ENCODE measurements around the gene IL4I1. TPM values are rescaled to one million over a fixed set of nuclear protein-coding genes. Genes with fewer than 3 reads are reported as not detected.

IL4I1 gene
- total and polyA plus RNA-seq, 2 donors (not counting 1 experiment from before 2014, with no cell fraction given): 0.48 to 3.1 TPM

GRCh38 chr19:49855676-49856573 is 40.8 kb downstream of the IL4I1 start:
- H3K4me2 ChIP-seq (replicated peaks; ENCODE audit: low read depth, low read length, poor library complexity, severe bottlenecking): no peak overlapping the region
- no peaks in the 10 kb centered on the region for H3K9me3 ChIP-seq (ENCODE audit: control extremely low read depth in 1 of 3, control insufficient read depth in 2 of 3, insufficient read depth in 1 of 3, low read length in 2 of 3)
- ATAC-seq (ENCODE audit: low read depth) (no peak), DNase-seq (peak; percentile 28)
- H2AFZ ChIP-seq (ENCODE audit: insufficient read depth, low read depth, low read length, poor library complexity, severe bottlenecking): no peak overlapping the region
- peaks cover 89% of the 10 kb centered on the region for H4K20me1 ChIP-seq (ENCODE audit: control insufficient read depth, insufficient read depth, low read length, poor library complexity, severe bottlenecking)
- Mint-ChIP-seq H3K9me3 (ENCODE audit: insufficient read depth) (no peaks in the 10 kb centered on the region), H3K4me1 (peaks cover 19% of the 10 kb centered on the region), H3K27ac (peak overlapping the region; percentile 65), H3K27me3 (no peaks in the 10 kb centered on the region), H3K4me3 (no peak overlapping the region)
- H3K36me3 ChIP-seq (replicated peaks in 1 of 2; ENCODE audit: control extremely low read depth in 1 of 2, control insufficient read depth in 1 of 2, extremely low read depth in 1 of 2, insufficient read depth in 2 of 2, low read length in 1 of 2): peaks cover 0 to 48% of the 10 kb centered on the region in 2 experiments
- intact Hi-C loops (cut with micrococcal nuclease): no loop called here
- H3K4me3 ChIP-seq (ENCODE audit: control extremely low read depth in 1 of 5, extremely low read depth in 1 of 5, insufficient read depth in 1 of 5, low read depth in 2 of 5, low read length in 4 of 5): no peak overlapping the region
- H3K4me1 ChIP-seq (ENCODE audit: control insufficient read depth in 2 of 2, insufficient read depth in 2 of 2, low read length in 2 of 2): peaks cover 17 to 24% of the 10 kb centered on the region in 2 donors
- ChIA-PET POLR2A (interaction anchor here (0.6 kb wide), 1 partner anchor 46 kb away, joined by 5 read pairs; no protein-coding TSS in a partner anchor), CTCF (no interaction called here)
- peaks cover 25% of the 10 kb centered on the region for H3K79me2 ChIP-seq (ENCODE audit: control insufficient read depth, insufficient read depth, low read length)
- H3K9ac ChIP-seq (ENCODE audit: low read length): no peak overlapping the region
- TF ChIP-seq CTCF (IDR thresholded peaks at IDR 0.05) (no peak), EZH2 (IDR thresholded peaks at IDR 0.05; ENCODE audit: borderline replicate concordance, insufficient read depth, low read depth, low read length, poor library complexity, severe bottlenecking) (no peak)
- peak overlapping the region in 1 of 2 donors; percentile 3 for H3K27ac ChIP-seq (ENCODE audit: low read length in 2 of 2)
- H3K27me3 ChIP-seq (replicated peaks in 1 of 4; ENCODE audit: control extremely low read depth in 1 of 4, control insufficient read depth in 3 of 4, insufficient read depth in 4 of 4, low read length in 3 of 4): no peaks in the 10 kb centered on the region
- WGBS (ENCODE audit: insufficient coverage): 94% methylated on average over 17 of the region's 21 CpGs

GRCh38 chr19:49855277-49855675 is 41.4 kb downstream of the IL4I1 start:
- Histone ChIP-seq H3K4me3 (ENCODE audit: control extremely low read depth in 1 of 5, extremely low read depth in 1 of 5, insufficient read depth in 1 of 5, low read depth in 2 of 5, low read length in 4 of 5) (no peak overlapping the region), H3K27me3 (replicated peaks in 1 of 4; ENCODE audit: control extremely low read depth in 1 of 4, control insufficient read depth in 3 of 4, insufficient read depth in 4 of 4, low read length in 3 of 4) (no peaks in the 10 kb centered on the region), H3K4me1 (ENCODE audit: control insufficient read depth in 2 of 2, insufficient read depth in 2 of 2, low read length in 2 of 2) (peaks cover 17 to 25% of the 10 kb centered on the region in 2 donors), H3K79me2 (ENCODE audit: control insufficient read depth, insufficient read depth, low read length) (peaks cover 26% of the 10 kb centered on the region), H3K36me3 (replicated peaks in 1 of 2; ENCODE audit: control extremely low read depth in 1 of 2, control insufficient read depth in 1 of 2, extremely low read depth in 1 of 2, insufficient read depth in 2 of 2, low read length in 1 of 2) (peaks cover 0 to 43% of the 10 kb centered on the region in 2 experiments), H2AFZ (ENCODE audit: insufficient read depth, low read depth, low read length, poor library complexity, severe bottlenecking) (no peak overlapping the region), H3K4me2 (replicated peaks; ENCODE audit: low read depth, low read length, poor library complexity, severe bottlenecking) (no peak overlapping the region), H4K20me1 (ENCODE audit: control insufficient read depth, insufficient read depth, low read length, poor library complexity, severe bottlenecking) (peaks cover 82% of the 10 kb centered on the region), H3K9me3 (ENCODE audit: control extremely low read depth in 1 of 3, control insufficient read depth in 2 of 3, insufficient read depth in 1 of 3, low read length in 2 of 3) (no peaks in the 10 kb centered on the region), H3K9ac (ENCODE audit: low read length) (no peak overlapping the region), H3K27ac (ENCODE audit: low read length in 2 of 2) (peak overlapping the region in 1 of 2 donors; percentile 3)
- WGBS (ENCODE audit: insufficient coverage): 95% methylated on average over 12 of the region's 12 CpGs
- no peaks in the 10 kb centered on the region for H3K9me3 Mint-ChIP-seq (ENCODE audit: insufficient read depth)
- POLR2A ChIA-PET: interaction anchor here (0.6 kb wide), 1 partner anchor 160 kb away, joined by 3 read pairs; no protein-coding TSS in a partner anchor
- intact Hi-C loops (cut with micrococcal nuclease): no loop called here
- no peak for TF ChIP-seq CTCF (IDR thresholded peaks at IDR 0.05)
- no peak for TF ChIP-seq EZH2 (IDR thresholded peaks at IDR 0.05; ENCODE audit: borderline replicate concordance, insufficient read depth, low read depth, low read length, poor library complexity, severe bottlenecking)
- no peaks in the 10 kb centered on the region for H3K27me3 Mint-ChIP-seq
- CTCF ChIA-PET: no interaction called here
- peak overlapping the region; percentile 65 for H3K27ac Mint-ChIP-seq
- DNase-seq: peak; percentile 44
- peaks cover 20% of the 10 kb centered on the region for H3K4me1 Mint-ChIP-seq
- H3K4me3 Mint-ChIP-seq: no peak overlapping the region
- no peak for ATAC-seq (ENCODE audit: low read depth)

Measured in B cell (primary cell).